GM12878 (cell line): Measurements from ENCODE around the gene LSM2. TPM values are rescaled to one million over a fixed set of nuclear protein-coding genes. Genes with fewer than 3 reads are reported as not detected.

ENCODE experiments used
- ATAC-seq: fragments of 200-7000 bp; cut with Tn5 transposase; 3 replicates; pipeline ENCODE4 v1.9.1; 2020; ENCODE audit warnings: mild to moderate bottlenecking, moderate library complexity
- BruUV-seq: library from RNA; stranded (reverse); fragments of 400-500 nt; replicated peaks from 2 replicates; lab custom pipeline; 2021; lab: Mats Ljungman, UMichigan
- CTCF ChIA-PET: fragments of 300-600 bp; sonication (Branson Sonifier 250); formaldehyde crosslinking; extraction: SDS; loops from one replicate; lab custom pipeline; 2021; ENCODE audit warnings: inconsistent platforms; lab: Yijun Ruan, JAX
- POLR2A ChIA-PET: fragments of 350-600 bp; formaldehyde crosslinking; extraction: SDS; loops from one replicate; lab custom pipeline; 2021; ENCODE audit warnings: inconsistent platforms; lab: Charles Lee
- RAD21 ChIA-PET: fragments of 300-600 bp; sonication (Branson Sonifier 250); formaldehyde crosslinking; loops from one replicate; lab custom pipeline; 2023; ENCODE audit warnings: antibody characterized with exemption; ENCODE audit not compliant: unreplicated experiment; lab: Charles Lee
- SMC1A ChIA-PET: fragments of 300-600 bp; sonication (Branson Sonifier 250); formaldehyde crosslinking; loops from one replicate; lab custom pipeline; 2023; ENCODE audit not compliant: unreplicated experiment, uncharacterized antibody; lab: Charles Lee
- DNase-seq: peaks from one replicate; pipeline ENCODE4 v3.0.0-alpha.2; 2011; ENCODE audit warnings: low read depth, low spot score
- FAIRE-seq: peaks from 3 replicates; lab custom pipeline; 2011; peaks lifted over from hg19 to GRCh38; lab: Jason Lieb, UNC
- H2AFZ ChIP-seq: 2 replicates; pipeline ENCODE4 v1.6.0; 2011; ENCODE audit warnings: low read depth, low read length, control low read depth; ENCODE audit not compliant: control insufficient read depth
- H3K27ac ChIP-seq: 2 replicates; pipeline ENCODE4 v1.5.1; 2011; ENCODE audit warnings: control low read depth; ENCODE audit not compliant: control insufficient read depth, insufficient read depth
- H3K27me3 ChIP-seq, 2 experiments: replicated peaks in 1 of 2; 2 replicates each; pipeline versions ENCODE4 v1.6.0 to v1.6.1; 2011; ENCODE audit warnings: low read length in 1 of 2; ENCODE audit not compliant: control insufficient read depth in 2 of 2, insufficient read depth in 2 of 2
- H3K36me3 ChIP-seq, 2 experiments: 2 replicates each; pipeline ENCODE4 v1.5.1; 2011; ENCODE audit warnings: low read length in 1 of 2; ENCODE audit not compliant: control insufficient read depth in 2 of 2, insufficient read depth in 2 of 2
- H3K4me1 ChIP-seq: 2 replicates; pipeline ENCODE4 v1.6.1; 2011; ENCODE audit warnings: mild to moderate bottlenecking, low read length, moderate library complexity, mixed read lengths; ENCODE audit not compliant: control insufficient read depth, insufficient read depth
- H3K4me2 ChIP-seq: 2 replicates; pipeline ENCODE4 v1.6.0; 2011; ENCODE audit warnings: control low read depth; ENCODE audit not compliant: control insufficient read depth, insufficient read depth
- H3K4me3 ChIP-seq: fragments of 200-600 bp; sonication (generic); 2 replicates; pipeline ENCODE4 v1.5.1; 2016
- H3K79me2 ChIP-seq: 2 replicates; pipeline ENCODE4 v1.6.0; 2011; ENCODE audit warnings: low read length; ENCODE audit not compliant: control insufficient read depth, insufficient read depth
- H3K9ac ChIP-seq: 2 replicates; pipeline ENCODE4 v1.8.0; 2011; ENCODE audit warnings: low read length, control low read depth, mixed read lengths; ENCODE audit not compliant: control insufficient read depth, insufficient read depth
- H3K9me3 ChIP-seq: replicated peaks from 3 replicates; pipeline ENCODE4 v1.5.1; 2011; ENCODE audit warnings: mild to moderate bottlenecking, low read length; ENCODE audit not compliant: control insufficient read depth, insufficient read depth
- H4K20me1 ChIP-seq: 2 replicates; pipeline ENCODE4 v1.6.0; 2011; ENCODE audit not compliant: control insufficient read depth, insufficient read depth
- BRCA1 ChIP-seq: IDR thresholded peaks from 2 replicates; pipeline ENCODE4 v1.6.1; 2011; ENCODE audit warnings: low read depth, low read length, improper control_type of control experiment
- E2F4 ChIP-seq: IDR thresholded peaks from 2 replicates; pipeline ENCODE4 v1.6.1; 2012; ENCODE audit warnings: low read depth, low read length, improper control_type of control experiment
- EP300 ChIP-seq, 2 experiments: fragments of 150-350 bp in 1 of 2; IDR thresholded peaks; 2 replicates each; pipeline ENCODE4 v1.6.1; 2011 to 2012; ENCODE audit warnings: low read depth in 2 of 2, low read length in 2 of 2, borderline replicate concordance in 1 of 2, improper control_type of control experiment in 1 of 2, inconsistent platforms in 1 of 2; ENCODE audit not compliant: control insufficient read depth in 1 of 2
- HDGF ChIP-seq: fragments of 450-650 bp; IDR thresholded peaks from 2 replicates; pipeline ENCODE4 v1.6.1; 2016; ENCODE audit warnings: antibody characterized with exemption
- JUND ChIP-seq: IDR thresholded peaks from 2 replicates; pipeline ENCODE4 v1.6.1; 2012; ENCODE audit warnings: low read depth, mild to moderate bottlenecking, low read length, improper control_type of control experiment, moderate library complexity
- KDM1A ChIP-seq: fragments of 200-600 bp; sonication (generic); IDR thresholded peaks from 2 replicates; pipeline ENCODE4 v1.6.1; 2016; ENCODE audit warnings: borderline replicate concordance
- MYC ChIP-seq: IDR thresholded peaks from 2 replicates; pipeline ENCODE4 v1.6.1; 2011; ENCODE audit warnings: mild to moderate bottlenecking, low read length, moderate library complexity, inconsistent platforms; ENCODE audit not compliant: insufficient read depth, insufficient replicate concordance, insufficient read length, severe bottlenecking
- NBN ChIP-seq: fragments of 450-650 bp; IDR thresholded peaks from 2 replicates; pipeline ENCODE4 v1.6.1; 2016
- REST ChIP-seq: IDR thresholded peaks from 2 replicates; pipeline ENCODE4 v1.6.1; 2012; ENCODE audit warnings: mild to moderate bottlenecking, low read depth, low read length
- SIN3A ChIP-seq: IDR thresholded peaks from 2 replicates; pipeline ENCODE4 v1.6.1; 2012; ENCODE audit warnings: low read depth, low read length, improper control_type of control experiment
- SPI1 ChIP-seq: IDR thresholded peaks from 2 replicates; pipeline ENCODE4 v1.6.1; 2011; ENCODE audit warnings: low read depth, mild to moderate bottlenecking, low read length, moderate library complexity, borderline replicate concordance; ENCODE audit not compliant: insufficient read depth
- TCF12 ChIP-seq: IDR thresholded peaks from 2 replicates; pipeline ENCODE4 v1.6.1; 2011; ENCODE audit warnings: low read depth, mild to moderate bottlenecking, low read length
- USF1 ChIP-seq: IDR thresholded peaks from 2 replicates; pipeline ENCODE4 v1.6.1; 2011; ENCODE audit warnings: borderline replicate concordance, low read depth, mild to moderate bottlenecking, moderate library complexity, mixed read lengths, low read length; ENCODE audit not compliant: insufficient read depth; ENCODE audit errors: extremely low read length
- WGBS: methylation state at CpG from one replicate; pipeline ENCODE4 v1.1.6; 2016; ENCODE audit warnings: low lambda C conversion rate; ENCODE audit not compliant: insufficient replicate concordance, insufficient coverage; ENCODE audit errors: missing lambda C conversion rate; 5-methylcytosine and 5-hydroxymethylcytosine counted together
- in situ Hi-C: fragments of 300-500 bp; cut with MboI; formaldehyde crosslinking; loops from 9 replicates; pipeline ENCODE4 v1.14.3; 2018; ENCODE audit warnings: mixed read lengths
- intact Hi-C: fragments of 100-400 bp; cut with micrococcal nuclease; formaldehyde crosslinking; loops from one replicate; pipeline ENCODE4 v1.14.2; 2022; ENCODE audit not compliant: unreplicated experiment
- polyA plus RNA-seq, 11 experiments: library from polyadenylated mRNA; depleted of rRNA in 4 of 11; unstranded in 6 of 11; stranded (reverse) in 5 of 11; fragments of >200 nt; fragmentation: Nextera tagmentation in 4 of 11; fragmentation: Illumina TruSeq in 1 of 11; extraction: Ambion mirVana in 4 of 11; extraction: Trizol in 1 of 11; gene quantifications; 1 replicate in 1 of 11; 2 replicates in 10 of 11; pipeline versions ENCODE4 v1.2.1 to v1.2.3, GENCODE V29; 2011 to 2016; ENCODE audit warnings: inconsistent platforms in 2 of 11, missing spikeins in 2 of 11, low read depth in 1 of 11
- total RNA-seq, 4 experiments: library from RNA; depleted of rRNA in 3 of 4; stranded (reverse); fragments of >200 nt in 3 of 4; fragmentation: Illumina TruSeq in 1 of 4; extraction: Trizol in 1 of 4; gene quantifications; 2 replicates each; pipeline versions ENCODE4 v1.2.1 to v1.2.3, GENCODE V29; 2013 to 2021

The LSM2 gene
- total and polyA plus RNA-seq, 10 of the 15 experiments (the other 5 are each of a cell fraction or from before 2014, with no cell fraction given), result 99.1 to 276 (median 153) TPM

- BruUV-seq, result no TSS peak
- SMC1A ChIA-PET, result interaction anchor here (1.1 to 1.2 kb wide), 4 partner anchors 9 to 83 kb away, joined by 3 to 6 read pairs (median 4); partner anchors contain the start of gene VARS1
- RAD21 ChIA-PET, result interaction anchor here (0.8 to 2.1 kb wide), 5 partner anchors 14 to 53 kb away, joined by 3 to 8 read pairs (median 5); partner anchors contain the start of gene VARS1
- FAIRE-seq, result peak; percentile 7
- Histone ChIP-seq H3K36me3 (peaks cover 0 to 34% of the 10 kb centered on the region in 2 experiments; a peak in 3 of 4 replicates), H2AFZ (no peak overlapping the region), H3K79me2 (no peaks in the 10 kb centered on the region), H3K4me1 (peaks cover 18% of the 10 kb centered on the region), H3K27ac (0 out of 2 replicates have a peak overlapping the region, but pooled peaks have one; percentile 37), H4K20me1 (no peaks in the 10 kb centered on the region), H3K4me2 (0 out of 2 replicates have a peak overlapping the region, but pooled peaks have one; percentile 62), H3K4me3 (no peak overlapping the region), H3K9me3 (no peaks in the 10 kb centered on the region), H3K27me3 (no peaks in the 10 kb centered on the region), H3K9ac (no peak overlapping the region)
- intact Hi-C loops (loop anchor here (1.0 to 10.0 kb wide), 2 partner anchors 12 to 47 kb away; partner anchors contain the start of gene HSPA1B), in situ Hi-C loops (no loop called here)
- no peak for DNase-seq
- 89% methylated on average over 5 of the region's 5 CpGs for WGBS
- no peak for TF ChIP-seq EP300 (IDR thresholded peaks at IDR 0.05; ENCODE audit: borderline replicate concordance in 1 of 2, control insufficient read depth in 1 of 2, low read depth in 2 of 2, low read length in 2 of 2)
- no peak for TF ChIP-seq E2F4
- TF ChIP-seq REST, result no peak
- TF ChIP-seq KDM1A, result no peak
- no peak for TF ChIP-seq SIN3A
- no peak for TF ChIP-seq JUND
- no peak for TF ChIP-seq MYC
- no peak for TF ChIP-seq NBN
- TF ChIP-seq USF1, result no peak
- TF ChIP-seq TCF12, result no peak
- TF ChIP-seq BRCA1, result no peak
- TF ChIP-seq SPI1, result no peak
- TF ChIP-seq HDGF, result no peak
- no peak for ATAC-seq
- POLR2A ChIA-PET, result interaction anchor here (1.0 to 3.2 kb wide), 10 partner anchors 9 to 114 kb away, joined by 3 to 12 read pairs (median 6); partner anchors contain the start of genes HSPA1A, HSPA1L, LSM2 and VARS1
- CTCF ChIA-PET, result interaction anchor here (1.9 to 4.1 kb wide), 3 partner anchors 11 to 18 kb away, joined by 6 to 12 read pairs (median 8); partner anchors contain the start of gene VARS1
Measured at GRCh38 chr6:31777667-31778050, 29.1 kb downstream of the LSM2 start.
